Nephron (organoid): ENCODE data around the gene ISCA1.

Experiments used
- H3K27ac Mint-ChIP-seq, 3 experiments: 2 replicates each; pipeline ENCODE4 v1.8.0; 2020; ENCODE audit warnings: mixed read lengths in 3 of 3, mild to moderate bottlenecking in 2 of 3, moderate library complexity in 1 of 3
- H3K27me3 Mint-ChIP-seq: 2 replicates; pipeline ENCODE4 v1.8.0; 2021; ENCODE audit warnings: low read depth, mild to moderate bottlenecking, moderate library complexity, mixed read lengths
- H3K36me3 Mint-ChIP-seq: 2 replicates; pipeline ENCODE4 v1.8.0; 2020; ENCODE audit warnings: low read depth, mixed read lengths
- H3K4me1 Mint-ChIP-seq: 2 replicates; pipeline ENCODE4 v1.8.0; 2020; ENCODE audit warnings: mixed read lengths
- H3K4me3 Mint-ChIP-seq, 3 experiments: 2 replicates each; pipeline ENCODE4 v1.8.0; 2020; ENCODE audit warnings: mild to moderate bottlenecking in 3 of 3, mixed read lengths in 3 of 3, moderate library complexity in 2 of 3
- H3K9me3 Mint-ChIP-seq: 2 replicates; pipeline ENCODE4 v1.8.0; 2020; ENCODE audit warnings: mixed read lengths
- CTCF ChIP-seq, 3 experiments: fragments of 200-600 bp; sonication (generic); IDR thresholded peaks; one replicate each; pipeline ENCODE4 v1.5.0; 2021; ENCODE audit warnings: antibody characterized with exemption in 3 of 3; ENCODE audit not compliant: unreplicated experiment in 3 of 3

ISCA1 gene

GRCh38 chr9:86274821-86275643 lies 7.3 kb downstream of the ISCA1 start:
- Mint-ChIP-seq H3K36me3 (peaks cover 37% of the 10 kb centered on the region), H3K4me1 (peaks cover 9% of the 10 kb centered on the region)

GRCh38 chr9:86272221-86272620 lies 10.1 kb downstream of the ISCA1 start:
- Mint-ChIP-seq H3K4me3 (no peak overlapping the region), H3K9me3 (peaks cover 2% of the 10 kb centered on the region), H3K4me1 (no peaks in the 10 kb centered on the region), H3K27ac (no peak overlapping the region), H3K36me3 (peaks cover 56% of the 10 kb centered on the region), H3K27me3 (no peaks in the 10 kb centered on the region)
- TF ChIP-seq CTCF (IDR thresholded peaks at IDR 0.05; ENCODE audit: unreplicated experiment in 3 of 3): no peak

More at GRCh38 chr9:86274821-86275643, 7.3 kb downstream of the ISCA1 start:
- no peak for TF ChIP-seq CTCF (IDR thresholded peaks at IDR 0.05; ENCODE audit: unreplicated experiment in 3 of 3)
- H3K9me3 Mint-ChIP-seq: peaks cover 2% of the 10 kb centered on the region
- no peak overlapping the region for H3K27ac Mint-ChIP-seq
- H3K4me3 Mint-ChIP-seq: no peak overlapping the region
- no peaks in the 10 kb centered on the region for H3K27me3 Mint-ChIP-seq

- Mint-ChIP-seq H3K4me1 (no peaks in the 10 kb centered on the region), H3K27ac (no peak overlapping the region), H3K4me3 (no peak overlapping the region), H3K27me3 (no peaks in the 10 kb centered on the region), H3K36me3 (peaks cover 59% of the 10 kb centered on the region), H3K9me3 (no peaks in the 10 kb centered on the region)
- TF ChIP-seq CTCF (IDR thresholded peaks at IDR 0.05; ENCODE audit: unreplicated experiment in 3 of 3): no peak
Measured at GRCh38 chr9:86263876-86264275, 18.5 kb downstream of the ISCA1 start.

GRCh38 chr9:86262492-86262891 lies 19.8 kb downstream of the ISCA1 start:
- H3K4me1 Mint-ChIP-seq: peaks cover 3% of the 10 kb centered on the region
- H3K27ac Mint-ChIP-seq: no peak overlapping the region
- H3K9me3 Mint-ChIP-seq: no peaks in the 10 kb centered on the region
- no peaks in the 10 kb centered on the region for H3K27me3 Mint-ChIP-seq
- peaks cover 50% of the 10 kb centered on the region for H3K36me3 Mint-ChIP-seq
- TF ChIP-seq CTCF (IDR thresholded peaks at IDR 0.05; ENCODE audit: unreplicated experiment in 3 of 3): no peak
- H3K4me3 Mint-ChIP-seq: no peak overlapping the region

GRCh38 chr9:86259557-86259956 lies 22.8 kb downstream of the ISCA1 start, which contains the start of gene C9orf153:
Gene C9orf153 (minus strand): TSS chr9:86259657. CDS start chr9:86229603, 30,054 bp downstream.
- H3K27me3 Mint-ChIP-seq: no peaks in the 10 kb centered on the region
- peaks cover 36% of the 10 kb centered on the region for H3K36me3 Mint-ChIP-seq
- no peak for TF ChIP-seq CTCF (IDR thresholded peaks at IDR 0.05; ENCODE audit: unreplicated experiment in 3 of 3)
- peaks cover 5% of the 10 kb centered on the region for H3K4me1 Mint-ChIP-seq
- no peak within 1 kb of the TSS for H3K4me3 Mint-ChIP-seq
- no peaks in the 10 kb centered on the region for H3K9me3 Mint-ChIP-seq
- no peak within 1 kb of the TSS for H3K27ac Mint-ChIP-seq

GRCh38 chr9:86257391-86257790 lies 24.9 kb downstream of the ISCA1 start:
- Mint-ChIP-seq H3K9me3 (peaks cover 4% of the 10 kb centered on the region), H3K4me3 (no peak overlapping the region), H3K4me1 (peaks cover 5% of the 10 kb centered on the region), H3K27ac (no peak overlapping the region), H3K27me3 (no peaks in the 10 kb centered on the region), H3K36me3 (peaks cover 24% of the 10 kb centered on the region)
- TF ChIP-seq CTCF (IDR thresholded peaks at IDR 0.05; ENCODE audit: unreplicated experiment in 3 of 3): no peak
